ENCODE results near the gene COL12A1.
"Not testable (repeated sequence)": the region's sequence is repeated elsewhere in the genome, so short reads cannot be mapped to it uniquely, and the experiment has no call there.

The COL12A1 gene

DNA sequence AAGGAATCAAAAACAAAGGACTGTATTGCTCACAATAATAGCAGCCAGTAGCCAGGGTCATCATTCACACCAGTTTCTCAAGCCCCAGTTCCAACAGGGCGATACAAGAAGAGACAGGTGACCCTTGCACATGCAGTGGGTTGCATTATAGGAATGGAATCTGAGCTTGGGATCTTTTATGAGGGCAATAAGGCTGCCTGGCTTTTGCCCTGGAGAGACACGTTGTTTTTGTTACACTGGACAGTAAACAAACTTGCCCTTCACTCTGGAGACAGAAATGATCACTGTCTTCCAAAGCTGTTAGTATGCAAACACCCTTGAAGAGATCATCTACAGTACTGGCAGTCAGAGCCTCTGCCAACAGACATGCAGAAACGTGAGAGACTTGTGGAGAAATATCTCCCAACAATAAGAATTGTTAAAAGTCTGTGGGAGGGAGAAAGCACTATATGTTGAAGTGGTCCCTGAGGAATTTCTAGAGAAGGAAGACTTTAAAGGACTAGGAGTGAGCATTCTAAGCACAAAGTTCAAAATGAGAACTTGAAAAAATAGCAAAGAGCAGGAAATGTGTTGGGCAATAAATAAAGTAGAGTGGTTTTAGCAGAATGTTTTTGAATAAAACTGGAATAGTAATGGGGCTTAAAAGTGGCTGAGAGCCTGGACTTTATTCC, 6.2 kb upstream of the COL12A1 start:
- DNase-seq, result no peak

DNA sequence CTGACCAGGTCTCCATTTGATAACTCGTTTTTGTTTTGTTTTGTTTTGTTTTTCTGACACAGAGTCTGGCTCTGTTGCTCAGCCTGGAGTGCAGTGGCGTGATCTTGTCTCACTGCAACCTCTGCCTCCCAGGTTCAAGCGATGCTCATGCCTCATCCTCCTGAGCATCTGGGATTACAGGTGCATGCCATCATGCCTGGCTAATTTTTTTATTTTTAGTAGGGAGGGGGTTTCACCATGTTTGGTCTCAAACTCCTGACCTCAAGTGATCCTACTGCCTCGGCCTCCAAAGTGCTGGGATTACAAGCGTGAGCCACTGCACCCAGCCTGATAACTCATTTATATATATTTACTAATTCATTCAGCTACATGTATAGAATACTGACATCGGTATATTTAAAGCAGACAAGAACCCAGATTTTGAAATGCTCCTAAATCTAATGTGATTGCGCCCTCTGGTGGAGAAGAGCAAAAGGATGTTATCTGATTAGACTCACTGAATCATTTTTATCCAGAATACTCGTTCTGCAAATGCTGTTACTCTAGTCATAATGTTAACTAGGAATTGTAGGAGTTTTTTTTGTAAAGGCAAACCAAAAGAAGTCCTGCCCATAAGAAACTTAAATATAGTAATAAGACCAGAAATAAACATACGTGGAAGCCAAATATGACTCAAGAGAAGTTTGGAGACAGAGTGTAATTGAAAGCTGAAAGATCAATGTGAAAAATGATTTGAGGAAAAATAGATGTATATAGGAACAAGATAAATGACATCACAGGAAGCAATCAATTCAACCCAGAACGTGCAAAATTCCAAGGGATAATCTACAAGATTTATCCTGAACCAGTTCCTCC, 5.3 kb upstream of the COL12A1 start:
- DNase-seq, result peak; percentile 80 to 90 (median 82)

DNA sequence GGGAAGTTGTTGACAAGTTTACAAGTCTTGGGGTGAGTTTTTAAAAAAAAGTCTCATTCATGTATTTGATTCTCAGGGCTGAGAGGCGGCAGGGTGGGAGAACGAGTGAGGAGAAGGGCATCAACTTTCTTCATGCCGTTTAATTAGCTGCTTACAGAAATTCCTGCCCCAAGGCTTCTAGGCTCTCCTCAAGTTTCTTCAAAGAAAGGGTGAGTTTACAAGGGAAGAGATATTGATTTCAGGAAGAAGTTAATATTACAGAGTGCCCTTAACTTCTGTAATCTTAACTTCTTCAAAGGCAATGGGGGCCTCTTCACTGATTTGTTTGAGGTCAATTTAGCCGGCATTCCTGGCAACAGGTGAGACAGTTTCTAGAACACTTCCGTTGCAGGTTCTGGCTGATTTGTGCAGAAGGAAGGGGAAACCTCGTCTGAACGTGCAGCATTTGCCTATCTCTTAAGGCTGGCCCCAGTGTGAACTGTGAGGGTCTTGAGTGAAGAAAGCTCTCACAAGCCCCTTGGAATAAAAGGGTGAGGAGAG, 3.4 kb upstream of the COL12A1 start:
- no peak for DNase-seq

DNA sequence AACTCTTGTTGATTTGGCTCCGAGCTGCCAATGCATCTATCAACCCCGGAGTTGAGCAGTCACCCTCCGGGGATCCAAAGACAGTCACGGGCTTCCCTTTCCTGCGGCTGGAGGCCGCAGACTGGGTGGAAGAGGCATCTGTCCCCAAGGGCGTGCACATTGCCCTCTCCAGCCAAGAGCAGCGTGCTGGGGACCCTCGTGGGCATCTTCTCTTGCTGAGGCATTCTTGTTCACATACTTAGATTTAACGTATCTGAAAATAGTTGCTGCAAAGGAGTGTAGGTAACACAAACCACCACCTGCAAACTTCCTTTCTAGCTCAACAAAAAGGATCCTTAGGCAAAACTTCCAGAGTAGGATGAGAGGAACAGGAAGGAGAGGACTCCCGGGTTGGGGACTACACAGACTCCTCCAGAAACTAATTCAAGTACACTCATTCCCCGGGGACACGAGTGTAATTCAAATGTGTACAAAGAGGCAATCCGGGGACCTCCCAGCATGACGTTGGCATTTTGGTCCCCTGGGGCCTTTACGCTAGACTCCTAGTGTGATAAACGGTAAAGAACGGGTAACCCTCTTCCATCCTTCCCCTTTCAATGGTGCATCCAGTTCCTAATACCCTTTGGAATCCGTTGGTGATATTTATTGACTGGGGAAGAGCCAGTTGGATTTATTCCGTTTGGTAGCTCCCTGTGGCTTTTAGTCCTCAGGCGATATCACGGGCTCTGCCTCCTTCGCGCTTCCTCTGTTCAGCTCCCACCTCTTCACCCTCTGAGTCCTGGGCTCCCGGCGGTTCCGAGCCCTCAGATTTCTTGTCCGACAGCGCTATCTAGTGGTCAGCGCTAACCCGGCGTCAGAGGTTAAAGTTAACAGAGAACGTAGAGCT, 2.7 kb upstream of the COL12A1 start:
- peak; percentile 84 to 92 (median 90) for DNase-seq

DNA sequence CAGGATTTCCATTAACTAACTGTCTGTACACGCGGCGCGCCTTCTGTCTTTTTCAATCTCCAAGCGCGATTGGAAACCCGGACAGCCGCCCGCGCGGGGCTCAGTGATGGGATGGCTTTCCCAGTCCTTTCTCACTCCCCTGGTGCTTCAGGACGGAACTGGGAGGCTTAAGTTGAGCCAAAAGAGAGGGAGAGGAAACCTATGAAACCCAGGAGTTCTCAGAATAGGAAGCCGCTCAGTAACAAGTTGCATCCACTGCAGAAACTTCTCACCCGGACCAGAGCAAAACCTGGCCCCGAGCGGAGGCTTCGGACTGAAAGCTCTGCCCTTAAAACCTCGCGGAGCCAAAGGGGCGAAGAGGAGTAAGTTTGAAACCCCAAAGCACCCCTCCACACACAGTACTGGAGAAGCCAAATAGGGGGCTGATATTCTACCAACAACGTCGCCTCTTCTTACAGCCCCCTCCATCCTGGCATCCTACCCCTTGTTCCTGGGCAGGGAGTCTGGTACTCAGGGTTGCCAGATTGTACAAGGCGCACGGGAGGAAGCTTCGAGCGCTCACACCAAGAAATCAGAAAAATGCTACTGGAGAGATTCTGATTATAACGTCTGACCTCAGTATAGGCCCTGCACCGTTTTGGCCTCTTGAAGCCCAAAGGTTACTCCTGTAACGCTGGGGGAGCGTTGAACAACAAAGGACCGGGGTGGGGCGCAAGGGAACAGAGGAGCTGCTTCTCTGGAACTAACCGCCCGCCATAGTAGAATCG, 906 bp upstream of the COL12A1 start:
- no peak for DNase-seq

DNA sequence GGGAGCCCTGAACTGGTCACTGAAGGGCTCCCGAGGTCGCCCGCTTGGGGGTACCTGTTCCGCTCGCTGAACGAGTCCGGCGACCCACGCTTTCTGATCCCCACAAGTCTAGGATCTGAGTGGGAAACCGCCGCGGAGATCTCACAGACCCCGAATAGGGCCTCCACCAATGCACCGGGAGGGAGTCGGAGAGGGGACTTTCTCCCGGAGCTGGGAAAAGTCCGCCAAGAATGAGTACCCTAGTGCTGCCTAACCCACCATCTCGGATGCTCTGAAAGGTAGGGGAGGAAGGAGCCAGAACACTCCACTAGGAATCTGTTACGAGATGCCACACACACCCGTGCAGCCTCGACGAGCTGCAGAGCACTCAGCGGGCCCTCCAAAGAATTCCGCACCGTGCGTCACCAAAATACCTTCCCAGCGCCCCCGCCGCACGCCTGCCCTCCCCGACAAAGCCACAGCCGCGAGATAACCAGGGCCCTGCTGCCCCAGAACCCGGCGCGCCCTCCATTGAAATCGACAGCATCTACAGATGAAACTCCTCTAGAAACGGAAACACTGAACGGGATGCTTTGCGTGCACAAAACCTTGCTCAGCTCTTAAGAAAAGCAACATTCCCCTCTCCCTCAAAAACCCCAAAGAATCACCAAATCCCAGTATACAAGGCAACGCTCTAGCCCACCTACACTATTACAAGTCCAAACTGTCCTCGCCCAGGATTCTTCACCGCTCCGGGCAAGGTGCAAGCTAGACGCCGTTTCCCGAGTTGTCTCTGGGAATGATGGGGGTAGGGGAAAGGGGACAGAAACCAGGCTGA, 686 bp downstream of the COL12A1 start:
- DNase-seq, result no peak

DNA sequence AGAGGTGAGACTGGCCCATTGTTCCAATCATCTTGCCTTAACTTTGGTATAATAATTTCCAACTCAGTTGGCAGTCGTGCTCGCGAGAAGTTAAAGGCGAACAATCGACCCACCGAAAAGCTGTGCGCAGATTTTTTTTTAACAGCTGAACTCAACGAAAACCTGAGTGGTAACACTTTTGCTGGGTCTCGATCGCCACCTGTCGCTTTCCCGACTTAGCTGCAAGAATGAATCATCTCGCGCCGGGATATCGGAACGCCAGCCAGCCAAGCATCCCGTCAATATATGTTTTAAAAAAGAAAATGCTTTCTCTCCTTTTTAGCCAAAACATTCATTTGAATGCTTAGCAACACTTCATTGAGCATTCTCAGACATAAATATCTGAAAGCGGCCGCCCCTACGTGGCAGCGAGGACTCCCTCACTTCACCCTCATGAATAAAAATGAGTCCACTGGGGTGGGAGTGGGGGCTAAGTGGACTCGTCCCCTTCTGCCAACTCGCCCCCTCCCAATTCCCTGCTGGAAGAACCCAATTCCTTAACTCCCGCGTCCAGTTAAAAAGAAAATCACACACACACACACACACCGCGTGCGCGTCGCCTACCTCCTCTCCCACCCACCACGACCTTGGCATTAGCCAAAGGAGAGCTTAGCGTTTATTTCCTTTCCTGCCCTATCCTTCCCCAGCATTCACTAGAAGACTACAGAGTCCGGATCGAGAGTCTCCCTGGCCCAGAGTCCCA, 1.5 kb downstream of the COL12A1 start:
- peak; percentile 43 to 62 (median 51) for DNase-seq

DNA sequence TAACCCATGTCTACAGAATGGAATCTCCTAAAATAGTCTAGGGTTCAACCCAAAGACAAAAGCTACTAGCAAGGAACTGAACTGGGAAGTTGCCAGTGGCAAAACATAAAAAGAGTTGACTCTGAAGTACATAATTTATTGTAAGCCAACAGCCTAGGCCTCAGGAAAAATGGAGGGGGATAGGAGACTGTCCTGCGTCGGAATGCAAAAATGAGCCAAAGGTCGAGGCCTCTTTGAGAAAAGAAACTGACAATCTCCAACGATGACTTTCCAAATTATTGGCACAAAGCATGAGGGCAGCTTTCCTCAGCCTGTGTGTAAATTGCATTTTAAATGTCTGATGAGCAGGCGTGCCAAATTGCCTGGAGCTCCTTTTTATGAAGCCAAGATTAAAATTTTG, 2.1 kb downstream of the COL12A1 start:
- no peak for DNase-seq

GRCh38 chr6:75202676-75203131, 3.1 kb downstream of the COL12A1 start:
- DNase-seq, result no peak

GRCh38 chr6:75201901-75202672, 3.8 kb downstream of the COL12A1 start:
- no peak for DNase-seq

DNA sequence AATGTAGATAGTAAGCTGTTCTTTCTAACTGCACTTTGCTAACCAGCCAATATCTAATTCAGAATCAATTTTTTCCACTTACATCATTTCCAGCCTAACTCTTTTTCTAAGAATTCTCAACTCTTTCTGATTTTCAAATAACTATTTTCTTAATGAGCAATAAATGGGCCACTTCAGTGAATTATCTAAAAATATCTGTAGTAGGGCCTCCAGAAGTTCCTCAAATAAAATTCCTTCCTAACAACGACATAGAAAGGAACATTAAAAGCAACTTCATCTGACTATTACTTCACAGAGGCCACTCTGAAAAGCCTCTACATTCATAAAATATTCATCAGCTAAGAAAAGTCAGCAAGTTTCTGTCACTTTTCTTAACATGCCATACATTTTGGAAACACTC, 4.8 kb downstream of the COL12A1 start:
- no peak for DNase-seq

- DNase-seq, result no peak
Measured at GRCh38 chr6:75199889-75200288, 6.0 kb downstream of the COL12A1 start.

- DNase-seq, result no peak
Measured at GRCh38 chr6:75196081-75196687, 9.7 kb downstream of the COL12A1 start.

DNA sequence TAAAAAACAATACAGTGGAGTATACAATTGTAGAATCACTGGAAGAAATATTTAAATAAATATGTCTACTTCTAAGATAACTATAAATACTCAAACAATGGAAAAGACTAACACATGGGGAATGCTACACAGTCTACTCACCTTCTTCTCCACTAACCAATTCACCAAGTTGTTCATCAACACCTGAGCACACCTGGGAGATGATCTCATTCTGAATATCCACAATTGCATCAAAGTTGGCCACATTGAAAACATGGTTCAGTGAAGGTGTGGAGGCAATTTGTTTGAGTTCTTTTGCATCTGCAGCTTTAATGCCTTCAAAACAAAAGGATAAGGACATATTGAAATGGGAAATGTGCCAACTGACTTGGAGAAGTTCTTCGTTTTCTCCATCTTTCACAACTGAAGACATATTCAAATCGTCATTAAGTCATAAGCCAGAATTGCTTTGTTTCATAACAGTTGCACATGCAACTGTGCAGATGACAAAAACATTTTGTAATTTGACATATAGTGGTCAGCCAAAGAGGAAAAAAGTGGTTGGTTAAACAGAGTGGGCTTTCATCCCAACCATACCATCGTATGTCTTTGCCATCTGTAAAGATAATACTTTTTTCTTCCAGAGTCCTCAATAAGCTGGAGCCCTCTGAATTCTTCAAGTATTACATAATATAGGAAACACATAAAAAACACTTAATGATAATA, 17.5 kb downstream of the COL12A1 start:
- no peak for DNase-seq

DNA sequence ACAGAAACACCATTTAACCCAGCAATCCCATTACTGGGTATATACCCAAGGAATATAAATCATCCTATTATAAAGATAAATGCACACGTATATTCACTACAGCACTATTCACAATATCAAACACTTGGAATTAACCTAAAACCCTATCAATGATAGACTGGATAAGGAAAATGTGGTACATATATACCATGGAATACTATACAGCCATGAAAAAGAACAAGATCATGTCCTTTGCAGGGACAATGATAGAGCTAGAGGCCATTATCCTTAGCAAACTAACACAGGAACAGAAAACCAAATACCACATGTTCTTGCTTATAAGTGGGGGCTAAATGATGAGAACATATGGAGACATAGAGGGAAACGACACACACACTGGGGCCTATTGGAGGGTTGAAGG, 19.3 kb downstream of the COL12A1 start:
- DNase-seq, result not testable (repeated sequence)

DNA sequence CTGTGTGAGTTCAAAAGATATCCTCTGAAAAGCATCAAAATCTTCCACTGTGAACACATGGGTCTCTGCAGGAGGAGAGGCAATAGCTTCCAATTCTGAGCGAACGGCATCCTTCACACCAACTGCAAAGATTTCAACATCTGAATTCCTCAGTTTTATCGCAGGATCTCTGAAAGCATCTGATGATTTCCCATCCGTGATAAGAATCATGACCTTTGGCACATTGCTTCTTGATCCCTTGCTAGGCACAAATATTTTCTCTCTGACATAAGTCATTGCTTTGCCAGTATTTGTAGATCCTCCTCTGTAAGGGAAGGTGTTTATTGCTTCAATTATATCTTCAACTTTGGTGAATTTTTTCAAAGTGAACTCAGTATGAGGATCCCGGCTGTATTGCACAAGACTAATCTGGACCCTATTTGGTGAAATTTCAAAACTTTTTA, 22.7 kb downstream of the COL12A1 start:
- no peak for DNase-seq

- DNase-seq, result no peak
Measured at GRCh38 chr6:75180864-75181263, 25.0 kb downstream of the COL12A1 start.

GRCh38 chr6:75178757-75179156, 27.1 kb downstream of the COL12A1 start:
- no peak for DNase-seq

Measured in suppressor macrophage treated with lipopolysaccharide for 1 hour (primary cell).